Stimulated activated CD4-positive, alpha-beta T cell treated with anti-CD3 and anti-CD28 coated beads, Interleukin-1b, Interleukin-23, amount 100 ng/mL, for 4 hours (primary cell): ENCODE results near the gene UPK3BL2.
A peak's percentile ranks its signal among the peaks of the same experiment; 100 is the strongest.
"Not testable (repeated sequence)": the region's sequence is repeated elsewhere in the genome, so short reads cannot be mapped to it uniquely, and the experiment has no call there.

Source experiments
- DNase-seq, 2 donors: peaks; one replicate each; pipeline ENCODE4 v3.0.0-alpha.2; 2020; ENCODE audit warnings: low read depth in 2 of 2

UPK3BL2 gene

GRCh38 chr7:102543596-102543995, at the start of gene UPK3BL2:
TSS of gene UPK3BL2 (minus strand) at chr7:102543696. CDS start at chr7:102543636, 60 bp downstream.
- not testable (repeated sequence) for DNase-seq

- DNase-seq, result not testable (repeated sequence)
These were observed 49.1 kb upstream of the UPK3BL2 start for GRCh38 chr7:102592477-102593019.

- DNase-seq, result not testable (repeated sequence)
These were observed 46.4 kb upstream of the UPK3BL2 start for GRCh38 chr7:102589857-102590256.

- not testable (repeated sequence) for DNase-seq
These were observed 40.0 kb upstream of the UPK3BL2 start for GRCh38 chr7:102583495-102583894.

GRCh38 chr7:102581722-102582121, 38.2 kb upstream of the UPK3BL2 start:
- DNase-seq, result not testable (repeated sequence)

- not testable (repeated sequence) for DNase-seq
These were observed 35.0 kb upstream of the UPK3BL2 start for GRCh38 chr7:102578486-102578885.

- DNase-seq, result not testable (repeated sequence)
These were observed 34.1 kb upstream of the UPK3BL2 start for GRCh38 chr7:102577315-102578240.

GRCh38 chr7:102576363-102576762, 32.9 kb upstream of the UPK3BL2 start:
- DNase-seq, result not testable (repeated sequence)

GRCh38 chr7:102574607-102575006, 31.1 kb upstream of the UPK3BL2 start:
- DNase-seq, result not testable (repeated sequence)

GRCh38 chr7:102572261-102573239, 29.1 kb upstream of the UPK3BL2 start, which contains the start of gene POLR2J3:
TSS of gene POLR2J3 (minus strand) at chr7:102572583. CDS start at chr7:102572521, 62 bp downstream.
- DNase-seq, result peak; percentile 96 to 100

- not testable (repeated sequence) for DNase-seq
These were observed 25.1 kb upstream of the UPK3BL2 start for GRCh38 chr7:102568620-102569019.

GRCh38 chr7:102550808-102551422, 7.4 kb upstream of the UPK3BL2 start, which contains the start of gene SPDYE2:
TSS of gene SPDYE2 (plus strand) at chr7:102551226. CDS start at chr7:102553256, 2,030 bp downstream.
- DNase-seq, result not testable (repeated sequence)

GRCh38 chr7:102546353-102546752, 2.9 kb upstream of the UPK3BL2 start:
- not testable (repeated sequence) for DNase-seq

- DNase-seq, result not testable (repeated sequence)
These were observed 1.8 kb upstream of the UPK3BL2 start for GRCh38 chr7:102545288-102545687.

GRCh38 chr7:102544372-102544771, 876 bp upstream of the UPK3BL2 start:
- not testable (repeated sequence) for DNase-seq

GRCh38 chr7:102542771-102543170, 725 bp downstream of the UPK3BL2 start:
- DNase-seq, result not testable (repeated sequence)

GRCh38 chr7:102542083-102542482, 1.4 kb downstream of the UPK3BL2 start:
- DNase-seq, result not testable (repeated sequence)

GRCh38 chr7:102540604-102541003, 2.9 kb downstream of the UPK3BL2 start:
- DNase-seq, result not testable (repeated sequence)

GRCh38 chr7:102535062-102535615, 8.4 kb downstream of the UPK3BL2 start:
- not testable (repeated sequence) for DNase-seq

GRCh38 chr7:102532127-102532526, 11.4 kb downstream of the UPK3BL2 start:
- DNase-seq, result not testable (repeated sequence)
